Immature natural killer cell (primary cell): Measurements from ENCODE around the gene RUNX2. TPM values are rescaled to one million over a fixed set of nuclear protein-coding genes. Genes with fewer than 3 reads are reported as not detected.

Source experiments
- DNase-seq, 3 donors: peaks; one replicate each; pipeline ENCODE4 v3.0.0; 2022; ENCODE audit warnings: mixed read lengths in 1 of 3
- H3K27ac Mint-ChIP-seq, 6 donors: one replicate each; pipeline ENCODE4 v1.8.0; 2020; ENCODE audit warnings: mixed read lengths in 6 of 6, mild to moderate bottlenecking in 5 of 6, inconsistent platforms in 4 of 6, moderate library complexity in 3 of 6
- H3K27me3 Mint-ChIP-seq, 3 donors: one replicate each; pipeline ENCODE4 v1.8.0; 2020 to 2021; ENCODE audit warnings: low read depth in 3 of 3, mild to moderate bottlenecking in 3 of 3, mixed read lengths in 3 of 3, moderate library complexity in 3 of 3, inconsistent platforms in 1 of 3
- H3K36me3 Mint-ChIP-seq, 3 donors: one replicate each; pipeline ENCODE4 v1.8.0; 2020; ENCODE audit warnings: mixed read lengths in 3 of 3, inconsistent platforms in 2 of 3, mild to moderate bottlenecking in 2 of 3
- H3K4me1 Mint-ChIP-seq, 2 donors: one replicate each; pipeline ENCODE4 v1.8.0; 2020; ENCODE audit warnings: inconsistent platforms in 2 of 2, mild to moderate bottlenecking in 2 of 2, mixed read lengths in 2 of 2, moderate library complexity in 1 of 2
- H3K4me3 Mint-ChIP-seq, 5 donors: one replicate each; pipeline ENCODE4 v1.8.0; 2020; ENCODE audit warnings: mild to moderate bottlenecking in 5 of 5, mixed read lengths in 5 of 5, inconsistent platforms in 3 of 5, moderate library complexity in 3 of 5
- H3K9me3 Mint-ChIP-seq, 6 donors: one replicate each; pipeline ENCODE4 v1.8.0; 2020; ENCODE audit warnings: mild to moderate bottlenecking in 6 of 6, mixed read lengths in 6 of 6, inconsistent platforms in 4 of 6, moderate library complexity in 3 of 6
- polyA plus RNA-seq, 3 donors: library from polyadenylated mRNA; unstranded; fragments of 300-500 nt; fragmentation: Illumina TruSeq; gene quantifications; one replicate each; pipeline ENCODE4 v1.2.3, GENCODE V29; 2021

RUNX2 gene
- polyA plus RNA-seq, 3 donors from 2014 or later = 2.6 to 11.8 (median 4.4) TPM

- Mint-ChIP-seq H3K36me3 (peaks cover 0 to 5% (median 0%) of the 10 kb centered on the region in 3 donors), H3K4me1 (peaks cover 7 to 20% of the 10 kb centered on the region in 2 donors), H3K9me3 (no peaks in the 10 kb centered on the region)
These were observed 302.2 kb downstream of the RUNX2 start for GRCh38 chr6:45630314-45630713.

GRCh38 chr6:45630801-45631200, 302.7 kb downstream of the RUNX2 start:
- Mint-ChIP-seq H3K4me3 (no peak overlapping the region), H3K4me1 (peaks cover 7 to 20% of the 10 kb centered on the region in 2 donors), H3K27me3 (peaks cover 0 to 3% (median 2%) of the 10 kb centered on the region in 3 donors), H3K27ac (no peak overlapping the region), H3K9me3 (no peaks in the 10 kb centered on the region), H3K36me3 (peaks cover 0 to 5% (median 0%) of the 10 kb centered on the region in 3 donors)
- DNase-seq = no peak

More at GRCh38 chr6:45630314-45630713, 302.2 kb downstream of the RUNX2 start:
- H3K27ac Mint-ChIP-seq = no peak overlapping the region
- H3K27me3 Mint-ChIP-seq = peaks cover 0 to 2% (median 1%) of the 10 kb centered on the region in 3 donors
- no peak overlapping the region for H3K4me3 Mint-ChIP-seq
- no peak for DNase-seq

GRCh38 chr6:45631396-45631795, 303.3 kb downstream of the RUNX2 start:
- no peak overlapping the region for H3K4me3 Mint-ChIP-seq
- DNase-seq = no peak
- H3K9me3 Mint-ChIP-seq = no peaks in the 10 kb centered on the region
- peaks cover 0 to 5% (median 0%) of the 10 kb centered on the region in 3 donors for H3K36me3 Mint-ChIP-seq
- peaks cover 0 to 3% (median 2%) of the 10 kb centered on the region in 3 donors for H3K27me3 Mint-ChIP-seq
- peaks cover 7 to 20% of the 10 kb centered on the region in 2 donors for H3K4me1 Mint-ChIP-seq
- H3K27ac Mint-ChIP-seq = no peak overlapping the region

GRCh38 chr6:45633272-45633908, 305.3 kb downstream of the RUNX2 start:
- Mint-ChIP-seq H3K27me3 (peaks cover 0 to 4% (median 3%) of the 10 kb centered on the region in 3 donors), H3K9me3 (no peaks in the 10 kb centered on the region), H3K36me3 (peaks cover 0 to 5% (median 0%) of the 10 kb centered on the region in 3 donors), H3K27ac (peak overlapping the region in 2 of 6 donors; percentile 58 to 71), H3K4me3 (peak overlapping the region in 2 of 5 donors; percentile 33 to 53), H3K4me1 (peaks cover 7 to 19% of the 10 kb centered on the region in 2 donors)
- DNase-seq = peak; percentile 3 to 31 (median 24)

- no peak overlapping the region for H3K27ac Mint-ChIP-seq
- H3K4me3 Mint-ChIP-seq = no peak overlapping the region
- no peak for DNase-seq
- H3K36me3 Mint-ChIP-seq = peaks cover 0 to 2% (median 0%) of the 10 kb centered on the region in 3 donors
- peaks cover 0 to 7% (median 2%) of the 10 kb centered on the region in 3 donors for H3K27me3 Mint-ChIP-seq
- no peaks in the 10 kb centered on the region for H3K9me3 Mint-ChIP-seq
- peaks cover 7 to 12% of the 10 kb centered on the region in 2 donors for H3K4me1 Mint-ChIP-seq
These were observed 306.1 kb downstream of the RUNX2 start for GRCh38 chr6:45634231-45634630.

GRCh38 chr6:45635284-45635867, 307.2 kb downstream of the RUNX2 start:
- Mint-ChIP-seq H3K27me3 (peaks cover 0 to 7% (median 2%) of the 10 kb centered on the region in 3 donors), H3K27ac (no peak overlapping the region)

GRCh38 chr6:45637056-45637455, 308.9 kb downstream of the RUNX2 start:
- Mint-ChIP-seq H3K27ac (no peak overlapping the region), H3K4me3 (no peak overlapping the region)

More at GRCh38 chr6:45635284-45635867, 307.2 kb downstream of the RUNX2 start:
- peaks cover 7 to 12% of the 10 kb centered on the region in 2 donors for H3K4me1 Mint-ChIP-seq
- DNase-seq = no peak
- H3K36me3 Mint-ChIP-seq = no peaks in the 10 kb centered on the region
- H3K4me3 Mint-ChIP-seq = no peak overlapping the region
- no peaks in the 10 kb centered on the region for H3K9me3 Mint-ChIP-seq

GRCh38 chr6:45637611-45638257, 309.6 kb downstream of the RUNX2 start:
- Mint-ChIP-seq H3K27me3 (peaks cover 2 to 5% (median 2%) of the 10 kb centered on the region in 3 donors), H3K4me1 (peaks cover 6 to 12% of the 10 kb centered on the region in 2 donors), H3K9me3 (no peaks in the 10 kb centered on the region), H3K4me3 (no peak overlapping the region), H3K27ac (no peak overlapping the region), H3K36me3 (no peaks in the 10 kb centered on the region)
- DNase-seq = no peak

More at GRCh38 chr6:45637056-45637455, 308.9 kb downstream of the RUNX2 start:
- Mint-ChIP-seq H3K4me1 (peaks cover 7 to 12% of the 10 kb centered on the region in 2 donors), H3K36me3 (no peaks in the 10 kb centered on the region), H3K9me3 (no peaks in the 10 kb centered on the region), H3K27me3 (peaks cover 2 to 7% (median 2%) of the 10 kb centered on the region in 3 donors)
- no peak for DNase-seq

GRCh38 chr6:45640081-45640491, 312.0 kb downstream of the RUNX2 start:
- H3K4me1 Mint-ChIP-seq = no peaks in the 10 kb centered on the region
- H3K9me3 Mint-ChIP-seq = no peaks in the 10 kb centered on the region
- peaks cover 2 to 9% (median 4%) of the 10 kb centered on the region in 3 donors for H3K27me3 Mint-ChIP-seq
- DNase-seq = no peak
- no peaks in the 10 kb centered on the region for H3K36me3 Mint-ChIP-seq
- H3K4me3 Mint-ChIP-seq = no peak overlapping the region
- no peak overlapping the region for H3K27ac Mint-ChIP-seq

- H3K4me1 Mint-ChIP-seq = no peaks in the 10 kb centered on the region
- no peaks in the 10 kb centered on the region for H3K9me3 Mint-ChIP-seq
- DNase-seq = no peak
- H3K27ac Mint-ChIP-seq = no peak overlapping the region
- H3K36me3 Mint-ChIP-seq = no peaks in the 10 kb centered on the region
- H3K4me3 Mint-ChIP-seq = no peak overlapping the region
- peaks cover 2 to 7% (median 4%) of the 10 kb centered on the region in 3 donors for H3K27me3 Mint-ChIP-seq
These were observed 312.7 kb downstream of the RUNX2 start for GRCh38 chr6:45640811-45641210.

- no peak overlapping the region for H3K27ac Mint-ChIP-seq
- no peaks in the 10 kb centered on the region for H3K36me3 Mint-ChIP-seq
- no peaks in the 10 kb centered on the region for H3K9me3 Mint-ChIP-seq
- peaks cover 1 to 8% (median 5%) of the 10 kb centered on the region in 3 donors for H3K27me3 Mint-ChIP-seq
- no peak overlapping the region for H3K4me3 Mint-ChIP-seq
- no peaks in the 10 kb centered on the region for H3K4me1 Mint-ChIP-seq
- DNase-seq = no peak
These were observed 314.4 kb downstream of the RUNX2 start for GRCh38 chr6:45642331-45643125.

GRCh38 chr6:45643126-45643525, 315.0 kb downstream of the RUNX2 start:
- peak overlapping the region in 1 of 6 donors; percentile 68 for H3K27ac Mint-ChIP-seq

GRCh38 chr6:45644720-45645119, 316.6 kb downstream of the RUNX2 start:
- Mint-ChIP-seq H3K4me3 (no peak overlapping the region), H3K4me1 (no peaks in the 10 kb centered on the region), H3K36me3 (no peaks in the 10 kb centered on the region), H3K27me3 (peaks cover 0 to 7% (median 5%) of the 10 kb centered on the region in 3 donors), H3K27ac (no peak overlapping the region), H3K9me3 (no peaks in the 10 kb centered on the region)
- DNase-seq = no peak

More at GRCh38 chr6:45643126-45643525, 315.0 kb downstream of the RUNX2 start:
- DNase-seq = no peak
- Mint-ChIP-seq H3K4me3 (no peak overlapping the region), H3K36me3 (no peaks in the 10 kb centered on the region), H3K27me3 (peaks cover 0 to 11% (median 5%) of the 10 kb centered on the region in 3 donors), H3K9me3 (no peaks in the 10 kb centered on the region), H3K4me1 (no peaks in the 10 kb centered on the region)
